HG03095 (cell line): ENCODE results near the gene SNRPE.
"Not testable (repeated sequence)": the region's sequence is repeated elsewhere in the genome, so short reads cannot be mapped to it uniquely, and the experiment has no call there.

Source experiments
- ATAC-seq: cut with Tn5 transposase; IDR thresholded peaks from one replicate; pipeline ENCODE4 v1.9.1; 2021; ENCODE audit warnings: moderate library complexity; ENCODE audit not compliant: unreplicated experiment

SNRPE gene

DNA sequence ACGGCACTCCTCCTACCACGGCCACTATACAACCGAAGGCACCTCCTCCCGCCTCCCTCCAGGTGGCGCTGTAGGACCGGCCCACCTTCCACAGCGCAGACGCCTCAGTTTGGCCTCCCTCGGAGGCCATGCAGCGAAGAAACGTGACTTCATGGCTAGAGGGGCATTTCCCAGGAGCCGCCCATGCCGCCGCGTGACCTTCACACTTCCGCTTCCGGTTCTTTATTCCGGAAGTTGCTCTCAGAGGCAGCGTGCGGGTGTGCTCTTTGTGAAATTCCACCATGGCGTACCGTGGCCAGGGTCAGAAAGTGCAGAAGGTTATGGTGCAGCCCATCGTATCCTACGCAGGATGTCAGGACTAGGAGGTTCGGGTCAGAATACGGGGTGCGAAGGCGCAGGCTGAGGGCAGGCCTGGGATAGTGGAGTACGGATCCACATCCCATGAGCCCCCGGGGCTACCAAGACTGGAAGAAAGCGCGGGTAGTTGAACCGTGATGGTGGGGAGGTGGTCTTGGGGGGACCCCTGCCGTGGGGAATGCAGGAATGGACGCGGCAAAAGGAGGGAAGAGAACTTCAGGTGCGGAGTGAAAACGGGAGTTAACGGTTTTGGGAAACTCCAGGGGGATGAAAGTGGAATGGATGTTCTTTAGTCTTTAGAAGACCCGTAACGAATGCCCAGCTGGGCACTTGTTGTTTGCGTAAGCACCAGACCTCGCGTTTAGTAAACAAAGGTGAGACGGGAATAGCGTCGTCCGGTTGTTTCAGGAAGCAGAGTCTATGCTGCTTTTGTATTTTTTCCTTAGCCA lies at the start of gene SNRPE:
Gene SNRPE, plus strand, starts transcription at position 221 of the 806 bp plus-strand sequence. Its CDS starts 61 bp downstream, at position 282.
- peak; percentile 97 for ATAC-seq

DNA sequence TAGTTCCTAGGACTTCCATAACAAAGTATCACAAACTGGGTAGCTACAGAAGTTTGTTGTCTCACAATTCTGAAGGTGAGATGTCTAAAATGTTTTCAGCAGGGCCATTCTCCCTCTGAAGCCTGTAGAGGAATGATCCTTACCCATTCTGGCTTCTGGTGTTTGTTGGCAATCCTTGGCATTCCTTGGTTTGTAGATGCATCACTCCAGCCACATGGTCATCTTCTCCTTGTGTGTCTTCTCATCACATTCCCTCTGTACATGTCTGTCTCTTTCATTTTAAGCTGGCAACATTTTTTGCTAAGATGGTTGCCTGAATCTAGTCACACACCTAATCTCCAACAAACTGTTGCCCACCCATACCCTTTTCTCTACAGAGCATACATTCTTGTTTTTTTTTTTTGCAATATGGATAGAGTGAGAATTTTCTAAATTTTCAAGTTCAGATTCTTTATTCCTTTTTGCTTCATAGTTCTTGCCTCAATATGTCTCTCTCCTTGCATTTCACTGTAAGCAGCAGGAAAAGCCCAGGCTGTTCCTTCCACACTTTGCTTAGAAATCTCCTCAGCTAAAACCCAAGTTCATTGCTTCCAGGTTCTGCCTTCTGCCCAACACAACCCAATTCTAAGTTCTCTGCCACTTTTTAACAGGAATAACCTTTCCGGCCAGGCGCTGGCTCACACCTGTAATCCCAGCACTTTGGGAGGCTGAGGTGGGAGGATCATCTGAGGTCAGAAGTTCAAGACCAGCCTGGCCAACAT lies 47.6 kb upstream of the SNRPE start:
- no peak for ATAC-seq

DNA sequence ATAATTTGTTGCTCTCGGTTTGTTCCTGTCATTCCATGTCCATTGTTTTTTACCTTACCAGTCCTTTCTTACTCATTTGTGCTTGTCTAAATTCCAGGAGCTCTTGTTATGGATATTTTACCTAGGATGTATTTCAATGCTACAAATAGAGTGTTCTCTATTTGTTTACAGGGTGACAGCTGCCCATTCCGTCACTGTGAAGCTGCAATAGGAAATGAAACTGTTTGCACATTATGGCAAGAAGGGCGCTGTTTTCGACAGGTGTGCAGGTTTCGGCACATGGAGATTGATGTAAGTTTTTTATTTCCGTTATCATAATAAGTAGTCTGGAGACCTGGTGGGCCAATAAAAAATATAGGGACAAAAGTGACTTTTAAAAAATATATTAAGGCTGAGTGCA lies 43.0 kb upstream of the SNRPE start:
- ATAC-seq = no peak

DNA sequence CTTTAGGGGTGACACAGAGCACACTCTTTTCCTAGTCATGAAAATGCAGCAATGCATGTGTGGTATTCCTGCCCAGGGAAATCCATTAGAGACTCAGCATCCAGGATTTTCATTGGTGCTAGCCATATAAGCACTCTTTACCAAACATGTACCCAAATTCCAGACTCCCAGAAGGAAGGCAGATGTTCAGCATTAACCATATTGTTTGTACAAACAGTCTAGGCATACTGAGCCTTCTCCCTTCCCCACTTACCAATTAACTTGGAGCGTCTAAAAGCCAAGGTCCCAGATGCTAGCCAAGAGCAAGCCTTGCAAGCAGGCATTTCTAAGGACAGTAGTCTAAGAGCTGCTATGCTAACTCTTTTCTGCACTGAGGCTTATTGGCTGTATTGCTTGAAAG lies 38.1 kb upstream of the SNRPE start:
- ATAC-seq = no peak

DNA sequence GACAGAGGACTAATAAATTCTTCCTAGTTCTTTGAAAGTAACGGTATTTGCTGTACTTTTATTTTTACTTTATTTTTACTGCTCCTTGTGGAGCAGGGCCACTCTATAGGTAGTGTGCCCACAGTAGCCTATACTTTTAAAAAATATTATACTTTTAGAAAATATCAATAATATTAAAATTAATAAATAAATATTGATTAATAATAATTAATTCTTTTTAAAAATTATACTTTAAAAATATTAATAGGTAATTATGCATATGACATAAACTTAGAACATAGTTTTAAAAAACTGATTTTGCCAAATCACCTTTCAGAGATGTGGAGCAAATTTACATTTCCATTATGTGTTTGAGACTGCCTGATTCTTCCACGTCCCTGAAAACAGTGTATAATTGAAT lies 35.2 kb upstream of the SNRPE start:
- no peak for ATAC-seq

DNA sequence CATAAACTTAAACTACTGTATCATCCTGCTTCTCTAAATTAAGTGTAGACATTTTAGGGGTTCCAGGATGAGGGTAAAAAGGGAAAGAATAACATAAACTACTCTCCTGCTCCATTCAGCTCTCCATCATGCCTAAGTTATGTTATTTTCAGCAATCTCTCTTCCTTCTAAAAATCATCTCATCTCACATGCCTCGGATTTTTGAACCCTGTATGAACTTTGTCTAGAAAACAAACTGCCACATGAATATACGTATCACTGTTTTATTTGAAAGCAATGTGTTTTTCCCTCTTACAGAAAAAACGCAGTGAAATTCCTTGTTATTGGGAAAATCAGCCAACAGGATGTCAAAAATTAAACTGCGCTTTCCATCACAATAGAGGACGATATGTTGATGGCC lies 33.4 kb upstream of the SNRPE start:
- no peak for ATAC-seq

DNA sequence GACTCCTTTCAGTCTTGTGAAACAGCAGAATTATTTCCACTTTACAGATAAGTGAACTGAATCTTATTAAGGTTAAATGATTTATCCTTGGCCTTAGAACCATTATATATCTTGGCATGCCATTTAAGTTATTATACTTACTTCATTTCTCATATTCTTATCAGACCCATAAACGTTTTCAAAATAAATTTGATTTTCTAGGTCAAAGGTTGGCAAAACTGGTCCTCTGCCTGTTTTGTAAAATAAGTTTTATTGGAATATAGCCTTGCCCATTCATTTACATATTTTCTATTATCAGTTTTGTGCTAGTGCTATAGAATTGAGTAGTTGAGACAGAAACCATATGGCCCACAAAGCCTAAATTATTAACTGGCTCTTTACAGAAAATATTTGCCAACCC lies 32.9 kb upstream of the SNRPE start:
- ATAC-seq = no peak

DNA sequence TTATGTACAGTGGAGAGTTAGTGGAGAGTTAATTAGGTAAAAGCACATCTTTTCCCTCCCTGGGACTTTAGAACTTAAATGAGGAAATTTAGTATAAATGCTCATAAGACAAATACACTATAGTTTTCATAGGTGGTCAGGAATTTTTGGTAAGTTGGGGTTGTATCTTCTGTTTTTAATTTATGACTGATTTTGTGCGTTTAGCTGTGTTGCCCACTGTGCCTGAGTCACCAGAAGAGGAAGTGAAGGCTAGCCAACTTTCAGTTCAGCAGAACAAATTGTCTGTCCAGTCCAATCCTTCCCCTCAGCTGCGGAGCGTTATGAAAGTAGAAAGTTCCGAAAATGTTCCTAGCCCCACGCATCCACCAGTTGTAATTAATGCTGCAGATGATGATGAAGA lies 32.2 kb upstream of the SNRPE start:
- ATAC-seq = not testable (repeated sequence)

DNA sequence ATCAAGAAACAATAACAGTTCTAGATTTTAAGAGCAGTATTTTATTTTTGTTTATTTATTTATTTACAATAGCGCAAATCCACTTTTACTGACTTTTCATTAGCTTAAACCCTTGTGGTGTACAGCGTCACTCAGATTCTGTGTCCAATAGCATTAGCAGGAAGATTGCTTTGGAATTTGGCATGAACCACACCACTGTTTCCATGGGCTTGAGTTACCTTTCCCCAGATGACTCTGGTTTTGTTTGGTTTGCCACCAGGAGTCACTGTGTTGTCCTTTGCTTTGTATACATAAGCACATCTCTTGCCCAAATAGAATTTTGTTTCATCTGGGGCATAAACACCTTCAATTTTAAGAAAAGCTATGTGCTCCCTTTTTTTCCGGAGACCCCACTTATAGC lies 25.9 kb upstream of the SNRPE start:
- no peak for ATAC-seq

DNA sequence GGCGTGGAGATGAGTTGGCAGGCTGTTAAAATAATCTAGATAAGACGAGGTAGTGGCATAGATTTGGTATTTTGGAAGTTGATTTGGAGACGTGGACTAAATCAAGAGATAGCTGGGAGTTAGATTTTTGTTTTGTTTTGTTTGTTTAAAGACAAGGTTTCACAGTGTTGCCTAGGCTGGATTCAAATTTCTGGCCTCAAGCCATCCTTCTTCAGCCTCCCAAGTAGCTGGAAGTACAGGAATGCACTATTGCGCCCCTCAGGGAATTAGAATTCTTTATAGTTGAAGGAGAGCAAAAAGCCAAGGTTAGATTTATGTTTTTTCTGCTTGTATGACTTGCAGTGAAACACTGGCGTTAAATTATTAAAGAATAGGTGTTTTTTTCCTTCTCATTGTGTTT lies 22.3 kb upstream of the SNRPE start:
- no peak for ATAC-seq

DNA sequence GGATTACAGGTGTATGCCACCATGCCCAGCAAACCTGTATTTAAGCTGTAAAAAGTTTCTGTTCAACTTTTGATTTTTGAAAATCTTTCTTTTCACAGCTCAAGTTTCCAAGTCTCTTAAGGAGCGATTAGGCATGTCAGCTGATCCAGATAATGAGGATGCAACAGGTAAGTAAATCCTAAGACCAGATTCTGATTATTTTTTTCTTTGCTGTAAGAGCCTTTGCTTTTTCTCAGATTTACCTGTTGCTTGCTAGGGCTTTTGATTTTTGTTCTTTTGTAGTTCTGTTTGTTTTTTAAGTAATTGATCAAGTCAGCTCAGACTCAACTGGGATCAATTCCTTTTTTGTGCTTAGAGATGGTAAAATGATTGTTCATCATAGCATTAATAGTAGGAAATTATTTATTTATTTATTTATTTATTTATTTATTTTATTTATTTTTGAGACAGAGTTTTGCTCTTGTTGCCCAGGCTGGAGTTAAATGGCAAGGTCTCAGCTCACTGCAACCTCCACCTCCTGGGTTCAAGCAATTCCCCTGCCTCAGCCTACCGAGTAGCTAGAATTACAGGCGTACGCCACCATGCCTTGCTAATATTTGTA lies 21.1 kb upstream of the SNRPE start:
- no peak for ATAC-seq

DNA sequence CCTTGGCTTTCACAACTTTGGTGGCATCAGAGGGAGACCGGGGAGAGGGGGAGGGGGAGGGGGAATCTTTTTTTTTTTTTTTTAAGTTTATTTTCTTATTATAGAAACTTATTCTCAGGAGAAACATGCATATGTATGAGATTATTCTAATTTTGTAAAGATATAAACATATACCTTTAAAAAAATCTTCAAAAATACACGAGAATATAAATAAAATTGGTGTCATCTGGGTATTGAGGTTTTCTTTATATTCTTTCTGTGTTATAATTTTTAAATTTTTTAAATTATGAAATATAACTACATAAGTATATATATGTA lies 18.9 kb upstream of the SNRPE start:
- no peak for ATAC-seq

DNA sequence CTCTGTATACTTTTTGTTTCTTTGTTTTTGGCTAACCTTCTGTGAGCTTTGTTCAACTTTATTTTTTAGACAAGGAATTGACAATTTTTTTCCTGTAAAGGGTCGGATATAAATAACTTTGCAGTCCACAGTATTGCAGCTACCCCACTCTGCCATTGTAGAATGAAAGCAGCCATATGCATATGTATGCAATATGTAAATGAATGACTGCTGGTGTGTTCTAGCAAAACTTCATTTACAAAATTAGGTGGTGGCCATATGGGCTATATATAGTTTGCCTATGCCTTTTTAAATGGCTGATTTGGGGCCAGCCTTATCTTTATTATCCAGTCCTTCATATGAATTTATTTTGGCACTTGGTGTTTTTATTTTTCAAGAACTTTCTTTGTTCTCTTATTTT lies 18.0 kb upstream of the SNRPE start:
- no peak for ATAC-seq

DNA sequence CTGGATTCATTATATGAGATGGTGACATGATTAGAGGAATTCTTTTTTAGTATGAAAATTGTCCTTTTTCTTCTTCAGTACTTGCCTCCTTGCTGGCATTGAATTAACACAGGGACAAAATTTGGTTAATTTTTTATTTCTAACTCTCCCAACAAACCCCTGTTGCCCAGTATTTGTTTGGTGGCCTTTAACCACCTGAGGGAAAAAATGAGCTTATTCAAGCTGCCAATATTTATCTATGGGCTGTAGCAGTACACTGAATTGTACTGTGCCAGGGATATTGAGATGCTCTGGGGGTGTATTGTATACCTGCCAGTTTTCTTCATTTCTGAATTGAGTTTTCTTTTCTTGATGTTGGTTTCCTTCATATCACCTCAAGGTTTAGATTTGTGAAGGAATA lies 8.3 kb upstream of the SNRPE start:
- not testable (repeated sequence) for ATAC-seq

DNA sequence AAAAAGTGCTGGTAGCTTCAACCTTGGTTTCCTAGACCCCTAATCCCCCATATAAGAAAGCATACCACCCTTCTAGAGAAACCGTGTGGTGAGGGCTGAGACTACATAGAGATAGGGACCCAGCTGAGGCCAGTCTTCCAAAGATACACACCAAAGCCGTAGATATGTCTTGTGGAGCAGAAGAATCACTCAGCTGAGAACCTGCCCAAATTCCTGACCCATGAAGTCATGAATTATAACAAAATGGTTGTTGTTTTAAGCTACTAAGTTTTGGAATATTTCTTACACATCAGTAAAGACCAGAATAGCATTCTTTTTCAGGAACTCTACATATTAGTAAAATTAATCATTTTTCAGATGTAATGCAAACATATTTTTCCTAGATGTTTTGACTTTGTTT lies 3.3 kb upstream of the SNRPE start:
- ATAC-seq = no peak

DNA sequence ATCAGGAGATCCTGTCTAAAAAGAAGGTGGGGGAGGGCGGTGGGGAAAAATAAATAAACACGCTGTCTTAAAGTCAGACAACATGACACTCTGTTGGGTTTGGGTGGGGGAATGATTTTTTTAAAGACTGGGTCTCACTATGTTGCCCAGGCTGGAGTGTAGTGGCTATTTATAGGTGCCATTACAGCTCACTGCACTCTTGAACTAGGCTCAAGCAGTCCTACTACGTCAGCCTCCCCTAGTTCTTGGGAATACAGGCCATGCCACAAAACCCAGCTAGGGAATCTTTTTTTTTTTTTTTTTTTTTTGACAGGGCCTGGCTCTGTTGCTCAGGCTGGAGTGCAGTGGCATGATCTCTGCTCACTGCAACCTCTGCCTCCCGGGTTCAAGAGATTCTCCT lies 2.4 kb upstream of the SNRPE start:
- ATAC-seq = no peak

DNA sequence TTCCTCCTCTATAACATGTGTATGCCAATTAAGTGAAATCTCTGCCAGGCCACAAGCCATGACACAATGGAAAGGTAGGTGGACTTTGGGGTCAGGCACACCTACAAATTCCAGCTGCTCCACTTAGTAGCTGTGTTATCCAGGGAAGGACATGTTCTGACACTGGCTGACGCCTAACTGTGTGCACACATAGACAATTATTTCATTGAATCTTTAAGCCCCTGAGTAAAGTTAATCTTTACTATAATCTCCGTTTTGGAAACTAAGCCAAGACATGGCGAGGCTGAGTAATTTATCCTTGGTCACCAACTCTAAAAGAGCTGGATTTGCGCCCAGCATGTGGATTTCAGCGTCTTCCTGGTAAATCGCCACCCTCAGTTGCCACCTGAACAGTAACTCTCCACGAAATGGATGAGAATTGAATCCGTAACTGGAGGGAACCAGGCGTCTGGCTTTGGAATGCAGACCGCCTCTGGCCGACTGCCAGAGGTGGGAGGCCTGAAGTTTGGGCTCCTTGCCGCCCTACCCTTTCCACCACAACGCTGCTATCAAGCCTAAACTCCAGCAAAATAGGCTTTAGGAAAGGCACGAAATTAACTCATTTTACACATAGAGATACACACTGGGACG lies 888 bp upstream of the SNRPE start:
- no peak for ATAC-seq

DNA sequence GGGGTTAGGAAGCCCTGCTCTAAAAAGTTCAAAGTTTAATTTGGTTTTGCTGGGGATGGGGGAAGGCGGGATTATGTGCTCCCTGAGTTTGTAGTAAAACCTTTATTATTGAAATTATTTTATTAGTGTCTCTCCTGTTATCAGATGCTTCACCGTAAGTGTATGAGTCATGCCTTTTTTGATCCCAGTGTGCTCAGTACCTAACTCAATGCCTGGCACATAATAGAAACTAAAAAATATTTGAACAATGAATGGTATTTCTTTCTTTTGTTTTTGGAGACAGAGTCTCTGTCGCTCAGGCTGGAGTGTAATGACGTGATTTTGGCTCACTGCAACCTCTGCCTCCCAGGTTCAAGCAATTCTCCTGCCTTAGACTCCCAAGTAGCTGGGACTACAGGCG lies 6.4 kb downstream of the SNRPE start:
- ATAC-seq = no peak

DNA sequence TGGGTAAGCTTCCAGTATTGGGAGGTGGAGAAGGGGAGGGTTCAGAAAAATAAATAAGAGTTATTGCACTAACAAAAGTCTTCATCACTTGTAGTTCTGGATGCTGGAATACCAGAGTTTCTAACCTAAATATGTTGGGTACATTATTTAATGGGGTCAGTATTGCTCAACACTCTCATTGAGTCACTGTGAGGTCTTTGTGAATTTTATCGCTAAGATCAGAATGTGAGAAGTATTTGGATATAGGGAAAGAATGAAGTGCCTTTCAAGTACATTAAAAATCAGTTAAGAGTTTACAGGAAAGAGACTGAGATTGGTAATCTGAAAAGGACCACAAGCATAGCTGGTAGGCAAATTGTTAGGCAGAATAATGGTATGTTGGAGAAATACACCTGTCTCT lies 8.8 kb downstream of the SNRPE start:
- ATAC-seq = no peak

DNA sequence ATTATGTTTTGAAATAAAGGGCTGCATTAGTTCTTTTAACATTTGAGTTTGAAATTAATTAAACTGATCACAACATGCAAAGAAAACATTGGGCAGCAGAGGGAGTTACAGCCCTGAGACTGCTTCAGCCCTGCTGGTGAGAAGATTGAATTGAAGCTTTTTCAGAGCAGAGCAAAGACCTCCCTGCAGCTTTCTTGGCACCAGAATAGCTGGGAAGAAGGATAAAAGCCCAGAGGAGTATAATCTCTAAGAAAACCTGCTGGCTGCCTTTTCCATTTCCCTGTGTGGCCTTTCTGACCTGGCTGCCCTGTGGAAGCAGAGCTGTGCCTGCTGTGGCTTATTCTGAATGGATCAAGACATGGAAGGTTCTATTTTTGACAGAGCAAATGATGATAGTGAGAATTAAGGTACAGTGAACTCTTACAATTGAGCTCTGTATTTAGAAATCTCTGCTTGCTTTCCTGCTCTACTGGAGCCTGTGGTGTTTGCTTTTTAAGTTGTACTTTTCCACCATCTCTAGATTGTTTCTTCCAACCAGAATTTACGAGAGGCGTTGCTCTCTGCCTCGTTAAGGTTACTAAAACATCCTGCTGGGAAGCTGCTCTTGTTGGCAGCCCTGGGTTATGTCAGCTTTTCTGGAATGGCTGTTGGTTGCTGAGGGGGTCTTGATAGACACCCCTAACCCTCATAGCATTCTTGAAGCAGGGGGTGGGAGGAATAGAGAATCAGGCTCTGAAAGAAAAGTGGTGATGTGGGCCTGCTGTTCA lies 9.9 kb downstream of the SNRPE start:
- ATAC-seq = no peak

DNA sequence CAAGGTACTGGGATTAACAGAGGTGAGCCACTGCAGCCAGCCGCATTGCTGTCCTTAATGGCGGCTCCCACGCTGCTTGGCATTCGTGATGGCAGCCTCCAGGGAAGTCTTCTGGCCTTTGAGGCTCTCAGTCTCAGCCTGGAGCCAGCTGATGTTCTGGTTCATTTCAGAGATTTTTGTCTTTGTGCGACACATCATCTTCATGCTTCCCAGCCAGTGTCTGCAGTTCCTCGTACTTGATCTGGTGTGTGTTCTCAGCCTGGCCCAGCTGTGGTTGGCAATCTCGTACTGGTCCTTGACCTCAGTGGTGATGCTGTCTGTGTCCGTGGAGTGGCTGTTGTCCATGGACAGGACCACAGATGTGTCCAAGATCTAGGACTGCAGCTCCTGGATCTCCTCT lies 11.7 kb downstream of the SNRPE start:
- no peak for ATAC-seq
